ENCODE results near the gene ARHGAP26. TPM values are rescaled to one million over a fixed set of nuclear protein-coding genes. Genes with fewer than 3 reads are reported as not detected.

ARHGAP26 gene
- total and polyA plus RNA-seq, 2 donors (not counting 3 experiments of a cell fraction or from before 2014, with no cell fraction given): 3.1 to 16.2 TPM

GRCh38 chr5:142803428-142804125 is 33.4 kb downstream of the ARHGAP26 start:
- Histone ChIP-seq H3K36me3 (ENCODE audit: control insufficient read depth in 2 of 2, extremely low read depth in 1 of 2, insufficient read depth in 2 of 2, low read length in 2 of 2) (no peaks in the 10 kb centered on the region), H2AFZ (ENCODE audit: low read depth, low read length) (no peak overlapping the region), H3K27me3 (ENCODE audit: control insufficient read depth in 2 of 2, insufficient read depth in 2 of 2, low read length in 2 of 2) (no peaks in the 10 kb centered on the region), H4K20me1 (replicated peaks; ENCODE audit: control insufficient read depth, extremely low read depth, insufficient read depth, low read length) (no peaks in the 10 kb centered on the region), H3K9me1 (replicated peaks; ENCODE audit: control insufficient read depth, extremely low read depth, insufficient read depth, low read length) (no peaks in the 10 kb centered on the region), H3K79me2 (ENCODE audit: control insufficient read depth, insufficient read depth, low read length) (no peaks in the 10 kb centered on the region), H3K27ac (ENCODE audit: insufficient read depth, low read depth, low read length) (peak overlapping the region; percentile 67), H3K9ac (replicated peaks; ENCODE audit: extremely low read depth, insufficient read depth, low read length) (peak overlapping the region; percentile 3), H3K4me1 (ENCODE audit: control insufficient read depth, extremely low read depth, insufficient read depth, low read length) (peaks cover 3% of the 10 kb centered on the region), H3K4me2 (ENCODE audit: insufficient read depth, low read length) (no peak overlapping the region), H3K4me3 (replicated peaks in 1 of 3; ENCODE audit: insufficient read depth in 1 of 3, low read depth in 1 of 3, low read length in 3 of 3) (no peak overlapping the region), H3K9me3 (replicated peaks; ENCODE audit: control insufficient read depth, insufficient read depth, low read length) (no peaks in the 10 kb centered on the region)
- ChIA-PET POLR2A (no interaction called here), CTCF (interaction anchor here (1.2 kb wide), 1 partner anchor 32 kb away, joined by 3 read pairs; no protein-coding TSS in a partner anchor)
- dilution Hi-C loops (cut with MboI; ENCODE audit: extremely low pct_ligation_motif_present, low sequenced_read_pairs) (no loop called here), intact Hi-C loops (cut with micrococcal nuclease) (no loop called here)
- DNase-seq (ENCODE audit: low read depth, low spot score) (peak; percentile 68), FAIRE-seq (peak; percentile 73)
- BruUV-seq (replicated peaks): no TSS peak
- peak; percentile 63 for TF ChIP-seq JUN (IDR thresholded peaks at IDR 0.05; ENCODE audit: borderline replicate concordance, insufficient read depth, insufficient read length, low read depth)
- no peak for TF ChIP-seq POLR2AphosphoS5 (IDR thresholded peaks at IDR 0.05; ENCODE audit: insufficient read depth, low read depth, low read length)

GRCh38 chr5:142805339-142805738 is 35.2 kb downstream of the ARHGAP26 start:
- Histone ChIP-seq H3K4me1 (ENCODE audit: control insufficient read depth, extremely low read depth, insufficient read depth, low read length) (peaks cover 9% of the 10 kb centered on the region), H3K4me3 (replicated peaks in 1 of 3; ENCODE audit: insufficient read depth in 1 of 3, low read depth in 1 of 3, low read length in 3 of 3) (no peak overlapping the region), H2AFZ (ENCODE audit: low read depth, low read length) (no peak overlapping the region), H3K4me2 (ENCODE audit: insufficient read depth, low read length) (no peak overlapping the region), H3K9me3 (replicated peaks; ENCODE audit: control insufficient read depth, insufficient read depth, low read length) (no peaks in the 10 kb centered on the region), H3K79me2 (ENCODE audit: control insufficient read depth, insufficient read depth, low read length) (no peaks in the 10 kb centered on the region), H3K27me3 (ENCODE audit: control insufficient read depth in 2 of 2, insufficient read depth in 2 of 2, low read length in 2 of 2) (no peaks in the 10 kb centered on the region), H4K20me1 (replicated peaks; ENCODE audit: control insufficient read depth, extremely low read depth, insufficient read depth, low read length) (no peaks in the 10 kb centered on the region), H3K36me3 (ENCODE audit: control insufficient read depth in 2 of 2, extremely low read depth in 1 of 2, insufficient read depth in 2 of 2, low read length in 2 of 2) (no peaks in the 10 kb centered on the region), H3K9me1 (replicated peaks; ENCODE audit: control insufficient read depth, extremely low read depth, insufficient read depth, low read length) (no peaks in the 10 kb centered on the region), H3K9ac (replicated peaks; ENCODE audit: extremely low read depth, insufficient read depth, low read length) (no peak overlapping the region), H3K27ac (ENCODE audit: insufficient read depth, low read depth, low read length) (no peak overlapping the region)
- dilution Hi-C loops (cut with MboI; ENCODE audit: extremely low pct_ligation_motif_present, low sequenced_read_pairs) (no loop called here), intact Hi-C loops (cut with micrococcal nuclease) (loop anchor here (1.0 kb wide), 1 partner anchor 29 kb away; no protein-coding TSS in a partner anchor)
- TF ChIP-seq MYC (IDR thresholded peaks at IDR 0.05; ENCODE audit: low read depth, low read length) (no peak), EZH2 (IDR thresholded peaks at IDR 0.05; ENCODE audit: borderline replicate concordance, low read depth, low read length, severe bottlenecking) (no peak), GATA2 (IDR thresholded peaks at IDR 0.05; ENCODE audit: insufficient read depth, insufficient read length, low read depth, low read length) (no peak), JUN (IDR thresholded peaks at IDR 0.05; ENCODE audit: borderline replicate concordance, insufficient read depth, insufficient read length, low read depth) (no peak), FOS (IDR thresholded peaks at IDR 0.05; ENCODE audit: borderline replicate concordance, insufficient read depth, low read length) (no peak), POLR2A (IDR thresholded peaks at IDR 0.05; ENCODE audit: low read depth, low read length) (no peak), MAX (IDR thresholded peaks at IDR 0.05; ENCODE audit: insufficient read depth, insufficient read length) (no peak), POLR2AphosphoS5 (IDR thresholded peaks at IDR 0.05; ENCODE audit: insufficient read depth, low read depth, low read length) (no peak)
- TF ChIP-seq, protein P1, sequence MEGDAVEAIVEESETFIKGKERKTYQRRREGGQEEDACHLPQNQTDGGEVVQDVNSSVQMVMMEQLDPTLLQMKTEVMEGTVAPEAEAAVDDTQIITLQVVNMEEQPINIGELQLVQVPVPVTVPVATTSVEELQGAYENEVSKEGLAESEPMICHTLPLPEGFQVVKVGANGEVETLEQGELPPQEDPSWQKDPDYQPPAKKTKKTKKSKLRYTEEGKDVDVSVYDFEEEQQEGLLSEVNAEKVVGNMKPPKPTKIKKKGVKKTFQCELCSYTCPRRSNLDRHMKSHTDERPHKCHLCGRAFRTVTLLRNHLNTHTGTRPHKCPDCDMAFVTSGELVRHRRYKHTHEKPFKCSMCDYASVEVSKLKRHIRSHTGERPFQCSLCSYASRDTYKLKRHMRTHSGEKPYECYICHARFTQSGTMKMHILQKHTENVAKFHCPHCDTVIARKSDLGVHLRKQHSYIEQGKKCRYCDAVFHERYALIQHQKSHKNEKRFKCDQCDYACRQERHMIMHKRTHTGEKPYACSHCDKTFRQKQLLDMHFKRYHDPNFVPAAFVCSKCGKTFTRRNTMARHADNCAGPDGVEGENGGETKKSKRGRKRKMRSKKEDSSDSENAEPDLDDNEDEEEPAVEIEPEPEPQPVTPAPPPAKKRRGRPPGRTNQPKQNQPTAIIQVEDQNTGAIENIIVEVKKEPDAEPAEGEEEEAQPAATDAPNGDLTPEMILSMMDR (IDR thresholded peaks at IDR 0.05; ENCODE audit: extremely low read depth in 1 of 2, insufficient read depth in 1 of 2, low read depth in 1 of 2, low read length in 2 of 2): no peak
- DNase-seq (ENCODE audit: low read depth, low spot score) (no peak), FAIRE-seq (no peak)
- CTCF ChIA-PET: no interaction called here
- BruUV-seq (replicated peaks): no TSS peak
- POLR2A ChIA-PET: no interaction called here
